HEK293 (cell line): ENCODE results near the gene CDKL5.

Experiments used
- GFI1B ChIP-seq: fragments of 450-650 bp; formaldehyde crosslinking; IDR thresholded peaks from 2 replicates; pipeline ENCODE4 v1.5.1; 2016; ENCODE audit warnings: missing biosample characterization, missing genetic modification characterization
- HOXD13 ChIP-seq: sonication (generic); formaldehyde crosslinking; IDR thresholded peaks from 2 replicates; pipeline ENCODE4 v1.8.0; 2022; ENCODE audit warnings: missing genetic modification reagents, borderline replicate concordance
- ZNF157 ChIP-seq: fragments of 450-650 bp; formaldehyde crosslinking; IDR thresholded peaks from 2 replicates; pipeline ENCODE4 v1.5.1; 2016; ENCODE audit warnings: missing biosample characterization, missing genetic modification characterization
- ZNF184 ChIP-seq: fragments of 450-650 bp; IDR thresholded peaks from 2 replicates; pipeline ENCODE4 v1.5.1; 2018; ENCODE audit warnings: missing biosample characterization, mild to moderate bottlenecking, missing genetic modification characterization
- ZNF518A ChIP-seq: fragments of 450-650 bp; formaldehyde crosslinking; conservative IDR thresholded peaks from 2 replicates; pipeline ENCODE4 v1.5.1; 2016; ENCODE audit warnings: low read depth, missing biosample characterization, missing genetic modification characterization
- ZNF843 ChIP-seq: fragments of 450-650 bp; formaldehyde crosslinking; IDR thresholded peaks from 2 replicates; pipeline ENCODE4 v1.5.1; 2016; ENCODE audit warnings: missing biosample characterization, missing genetic modification characterization

Gene CDKL5

GRCh38 chrX:18702362-18703195 lies 277.2 kb downstream of the CDKL5 start (continued):
- 0 out of 2 replicates have a peak, but pooled peaks have one; percentile 24 for TF ChIP-seq ZNF518A
- TF ChIP-seq ZNF843 (tag by site-specific recombination), result 0 out of 2 replicates have a peak, but pooled peaks have one; percentile 50
- 0 out of 2 replicates have a peak, but pooled peaks have one; percentile 28 for TF ChIP-seq GFI1B (tag by site-specific recombination)
- TF ChIP-seq ZNF184 (tag by site-specific recombination), result peak; percentile 49; the same call in 1 of the 2 replicates
- TF ChIP-seq HOXD13 (CRISPR knock-in tag), result no peak
- no peak for TF ChIP-seq ZNF157 (tag by site-specific recombination)
